Testis (tissue), 3 donors: Measurements from ENCODE around the gene CCDC188. TPM values are rescaled to one million over a fixed set of nuclear protein-coding genes. Genes with fewer than 3 reads are reported as not detected.

Source experiments
- DNase-seq: peaks from one replicate; pipeline ENCODE4 v3.0.0-alpha.2; 2019
- H3K27ac ChIP-seq, 2 donors: fragments of 200-600 bp; sonication (generic); one replicate each; pipeline ENCODE4 v1.5.1; 2019
- H3K27me3 ChIP-seq: fragments of 200-600 bp; sonication (generic); one replicate; pipeline ENCODE4 v1.5.1; 2019
- H3K36me3 ChIP-seq: fragments of 200-600 bp; sonication (generic); one replicate; pipeline ENCODE4 v1.5.1; 2017; ENCODE audit warnings: low read depth; ENCODE audit errors: missing control alignments
- H3K4me1 ChIP-seq: fragments of 200-600 bp; sonication (generic); one replicate; pipeline ENCODE4 v1.5.1; 2019
- H3K4me3 ChIP-seq, 2 donors: fragments of 200-600 bp; sonication (generic); one replicate each; pipeline ENCODE4 v1.5.1; 2017 to 2019
- H3K9me3 ChIP-seq: fragments of 200-600 bp; sonication (generic); one replicate; pipeline ENCODE4 v1.5.1; 2017
- POLR2A ChIP-seq: fragments of 450-650 bp; IDR thresholded peaks from one replicate; pipeline ENCODE4 v1.6.1; 2017; ENCODE audit warnings: antibody characterized with exemption, mild to moderate bottlenecking, moderate library complexity
- WGBS, 2 donors: methylation state at CpG; one replicate each; pipeline ENCODE4 v1.1.5; 2018; 5-methylcytosine and 5-hydroxymethylcytosine counted together
- intact Hi-C: fragments of 100-400 bp; cut with DNase I; formaldehyde crosslinking; loops from one replicate; pipeline ENCODE4 v1.15.1; 2023; ENCODE audit warnings: low total_unique reads
- polyA plus RNA-seq: library from polyadenylated mRNA; stranded (reverse); fragments of 350-450 nt; fragmentation: Illumina TruSeq; extraction: RNeasy Lipid Tissue Mini Kit (QIAGEN cat#74804); gene quantifications from one replicate; pipeline ENCODE4 v1.2.3, GENCODE V29; 2014; ENCODE audit warnings: low read depth, low replicate concordance; ENCODE audit not compliant: insufficient read depth
- total RNA-seq, 2 donors: library from RNA; depleted of rRNA; stranded (reverse); fragments of >200 nt; gene quantifications; one replicate each; pipeline ENCODE4 v1.2.3, GENCODE V29; 2016
- TF ChIP-seq, protein P1 (sequence below), 3 experiments: fragments of 450-650 bp in 2 of 3; fragments of 200-600 bp in 1 of 3; sonication (generic) in 1 of 3; IDR thresholded peaks; one replicate each; pipeline ENCODE4 v1.5.1; 2016 to 2019; ENCODE audit warnings: antibody characterized with exemption in 3 of 3, mild to moderate bottlenecking in 2 of 3, moderate library complexity in 1 of 3

The CCDC188 gene
- total and polyA plus RNA-seq, 3 donors from 2014 or later: 12.2 to 46.5 (median 33.1) TPM

DNA sequence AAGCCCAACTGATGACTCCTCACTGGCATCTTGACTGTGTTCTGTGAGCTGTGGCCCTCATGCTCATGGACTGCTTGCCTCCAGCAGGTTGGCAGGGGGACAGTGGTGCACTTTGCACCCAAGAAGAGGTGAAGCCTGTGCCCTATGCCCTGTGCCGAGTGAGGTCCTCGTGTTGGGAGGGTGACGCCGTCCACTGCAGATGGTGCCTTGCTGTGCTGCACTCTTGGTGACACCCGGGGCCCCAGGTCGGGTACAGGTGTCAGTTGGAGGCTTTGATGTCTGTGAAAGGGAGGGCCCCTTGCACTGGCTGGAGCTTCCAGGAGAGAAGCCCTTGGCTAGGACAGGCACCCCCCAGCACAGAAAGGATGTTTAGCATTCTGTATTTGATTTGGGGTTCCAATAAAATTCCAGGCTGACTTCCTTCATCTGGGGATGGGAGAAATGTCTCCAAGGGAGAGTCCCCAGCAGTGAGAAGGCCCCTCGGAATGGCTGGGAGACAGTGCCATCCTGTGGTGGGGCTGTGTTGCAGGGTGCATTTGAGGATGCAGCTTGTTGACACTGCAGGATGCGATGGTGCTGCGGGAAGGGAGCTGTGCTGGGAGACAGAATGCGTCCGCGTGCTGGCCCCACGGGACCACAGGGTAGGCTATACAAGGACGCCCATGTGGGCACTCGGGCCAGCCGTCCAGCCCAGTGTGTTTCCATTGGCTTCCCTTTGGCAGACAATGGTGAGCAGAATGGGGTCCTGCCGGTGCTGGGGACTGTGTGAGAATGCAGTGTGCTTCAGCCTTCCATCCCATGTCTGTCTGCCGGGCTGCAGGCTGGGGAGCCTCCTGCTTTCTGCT lies 21.7 kb downstream of the CCDC188 start:
- Histone ChIP-seq H3K9me3 (no peaks in the 10 kb centered on the region), H3K27ac (no peak overlapping the region), H3K36me3 (no peaks in the 10 kb centered on the region), H3K27me3 (no peaks in the 10 kb centered on the region), H3K4me3 (no peak overlapping the region), H3K4me1 (peaks cover 32% of the 10 kb centered on the region)
- WGBS, 2 donors: 36 to 41% methylated on average over 15 to 18 of the region's 18 CpGs
- peak; percentile 57 for DNase-seq
- TF ChIP-seq, protein P1, sequence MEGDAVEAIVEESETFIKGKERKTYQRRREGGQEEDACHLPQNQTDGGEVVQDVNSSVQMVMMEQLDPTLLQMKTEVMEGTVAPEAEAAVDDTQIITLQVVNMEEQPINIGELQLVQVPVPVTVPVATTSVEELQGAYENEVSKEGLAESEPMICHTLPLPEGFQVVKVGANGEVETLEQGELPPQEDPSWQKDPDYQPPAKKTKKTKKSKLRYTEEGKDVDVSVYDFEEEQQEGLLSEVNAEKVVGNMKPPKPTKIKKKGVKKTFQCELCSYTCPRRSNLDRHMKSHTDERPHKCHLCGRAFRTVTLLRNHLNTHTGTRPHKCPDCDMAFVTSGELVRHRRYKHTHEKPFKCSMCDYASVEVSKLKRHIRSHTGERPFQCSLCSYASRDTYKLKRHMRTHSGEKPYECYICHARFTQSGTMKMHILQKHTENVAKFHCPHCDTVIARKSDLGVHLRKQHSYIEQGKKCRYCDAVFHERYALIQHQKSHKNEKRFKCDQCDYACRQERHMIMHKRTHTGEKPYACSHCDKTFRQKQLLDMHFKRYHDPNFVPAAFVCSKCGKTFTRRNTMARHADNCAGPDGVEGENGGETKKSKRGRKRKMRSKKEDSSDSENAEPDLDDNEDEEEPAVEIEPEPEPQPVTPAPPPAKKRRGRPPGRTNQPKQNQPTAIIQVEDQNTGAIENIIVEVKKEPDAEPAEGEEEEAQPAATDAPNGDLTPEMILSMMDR (IDR thresholded peaks at IDR 0.05): peak; percentile 19 to 25 (median 23)
- TF ChIP-seq POLR2A: no peak
- intact Hi-C loops: no loop called here

DNA sequence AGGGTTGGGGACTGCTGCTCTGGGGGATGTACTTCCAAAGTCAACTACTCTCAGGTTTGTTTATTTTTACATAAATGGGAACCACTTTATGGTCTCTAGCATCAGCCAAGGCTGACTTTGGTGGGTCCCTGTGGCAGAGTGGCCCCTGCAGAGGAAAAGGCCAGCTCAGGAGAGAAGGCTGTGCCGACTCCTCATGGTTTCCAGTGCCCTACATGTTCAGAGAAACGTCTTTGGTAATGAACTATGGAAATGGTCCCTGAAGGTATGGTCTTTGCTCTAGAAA lies 22.3 kb downstream of the CCDC188 start:
- Histone ChIP-seq H3K36me3 (no peaks in the 10 kb centered on the region), H3K9me3 (no peaks in the 10 kb centered on the region), H3K27ac (no peak overlapping the region), H3K4me1 (peaks cover 28% of the 10 kb centered on the region), H3K4me3 (no peak overlapping the region), H3K27me3 (no peaks in the 10 kb centered on the region)
- TF ChIP-seq POLR2A: no peak
- TF ChIP-seq, protein P1 (IDR thresholded peaks at IDR 0.05): no peak
- no peak for DNase-seq
- WGBS, 2 donors: 50 to 61% methylated on average over 2 of the region's 2 CpGs
- intact Hi-C loops: no loop called here

DNA sequence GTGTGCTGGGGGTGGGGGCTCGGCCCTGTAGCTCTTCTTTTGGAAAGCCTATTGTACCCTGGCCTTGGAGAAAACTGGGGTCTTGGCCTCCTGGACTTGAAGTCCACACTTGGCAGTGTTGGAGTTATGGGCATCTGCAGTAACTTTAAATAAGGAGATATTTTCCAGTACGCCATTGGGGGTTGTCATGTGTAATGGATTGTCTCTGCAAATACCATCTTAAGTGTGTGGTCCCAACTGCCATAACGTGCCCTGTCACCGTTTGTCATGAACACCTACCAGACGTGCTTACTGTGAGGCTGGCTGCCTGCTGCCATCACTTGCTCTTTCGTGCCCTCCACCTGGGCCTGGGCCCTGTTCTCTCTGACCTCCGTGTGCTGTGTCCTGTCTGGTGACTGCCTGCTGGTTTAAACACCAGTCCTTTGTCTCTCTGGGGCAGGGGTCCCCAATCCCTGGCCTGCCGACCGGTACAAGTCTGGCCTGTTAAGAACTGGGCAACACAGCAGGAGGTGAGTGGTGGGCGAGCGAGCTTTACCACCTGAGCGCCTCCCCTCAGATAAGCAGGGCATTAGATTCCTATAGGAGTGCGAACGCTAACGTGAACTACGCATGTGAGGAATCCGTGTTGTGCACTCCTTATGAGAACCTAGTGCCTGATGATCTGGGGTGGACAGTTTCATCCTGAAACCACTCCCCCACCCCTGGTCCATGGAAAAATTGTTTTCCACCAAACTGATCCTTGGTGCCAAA lies 22.8 kb downstream of the CCDC188 start:
- intact Hi-C loops: no loop called here
- Histone ChIP-seq H3K4me1 (peaks cover 24% of the 10 kb centered on the region), H3K4me3 (no peak overlapping the region), H3K36me3 (no peaks in the 10 kb centered on the region), H3K27ac (no peak overlapping the region), H3K27me3 (no peaks in the 10 kb centered on the region), H3K9me3 (no peaks in the 10 kb centered on the region)
- DNase-seq: no peak
- no peak for TF ChIP-seq POLR2A
- TF ChIP-seq, protein P1 (IDR thresholded peaks at IDR 0.05): no peak
- 80 to 82% methylated on average over 17 of the region's 17 CpGs for WGBS, 2 donors

DNA sequence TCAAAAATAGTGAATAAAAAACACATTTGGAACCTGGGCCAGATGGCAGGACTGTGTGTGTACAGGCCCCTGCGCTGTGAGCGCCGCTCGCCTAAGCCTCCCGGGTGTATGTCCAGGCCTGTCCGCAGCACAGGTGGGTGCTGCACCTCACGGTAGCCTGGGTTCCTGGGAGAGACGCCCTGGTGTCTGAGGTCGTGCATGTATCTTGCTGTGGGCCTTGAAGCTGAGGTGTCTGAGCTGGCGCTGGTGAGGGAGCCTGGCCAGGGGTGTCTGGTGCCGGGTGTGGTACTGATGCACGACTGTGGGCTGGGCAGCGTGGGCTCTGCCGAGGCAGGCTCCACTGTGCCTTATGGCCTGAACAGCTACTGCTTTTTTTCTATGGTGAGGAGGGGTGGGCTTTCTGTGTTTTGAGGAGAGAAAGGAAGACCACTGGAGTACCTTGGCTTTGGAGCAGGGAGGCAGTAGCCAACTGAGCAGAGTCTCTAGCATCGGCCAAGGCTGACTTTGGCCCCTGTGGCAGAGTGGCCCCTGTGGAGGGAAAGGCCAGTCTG lies 23.5 kb downstream of the CCDC188 start:
- no peak for TF ChIP-seq POLR2A
- TF ChIP-seq, protein P1 (IDR thresholded peaks at IDR 0.05): no peak
- H3K4me1 ChIP-seq: peaks cover 18% of the 10 kb centered on the region
- no peaks in the 10 kb centered on the region for H3K9me3 ChIP-seq
- DNase-seq: no peak
- intact Hi-C loops: no loop called here
- H3K4me3 ChIP-seq: no peak overlapping the region
- 87% methylated on average over 10 to 15 of the region's 15 CpGs for WGBS, 2 donors
- H3K27ac ChIP-seq: no peak overlapping the region
- H3K36me3 ChIP-seq: no peaks in the 10 kb centered on the region
- H3K27me3 ChIP-seq: no peaks in the 10 kb centered on the region
